Psoas muscle (tissue), 8 donors: ENCODE measurements around the gene LONRF3. TPM values are rescaled to one million over a fixed set of nuclear protein-coding genes. Genes with fewer than 3 reads are reported as not detected.
"Not testable (repeated sequence)": the region's sequence is repeated elsewhere in the genome, so short reads cannot be mapped to it uniquely, and the experiment has no call there.

Source experiments
- ATAC-seq, 4 donors: fragments of 200-7000 bp; cut with Tn5 transposase; one replicate each; pipeline ENCODE4 v1.9.1; 2020; ENCODE audit warnings: moderate library complexity in 3 of 4, mild to moderate bottlenecking in 2 of 4
- DNase-seq, 2 donors: peaks; one replicate each; pipeline ENCODE4 v3.0.0-alpha.2; 2020
- H3K27ac ChIP-seq: fragments of 200-600 bp; one replicate; pipeline ENCODE4 v1.8.0; 2022
- H3K27me3 ChIP-seq, 3 donors: fragments of 200-600 bp in 1 of 3; one replicate each; pipeline versions ENCODE4 v1.6.1 to v1.8.0; 2013 to 2022; ENCODE audit warnings: low read length in 2 of 3, mild to moderate bottlenecking in 2 of 3, moderate library complexity in 1 of 3; ENCODE audit not compliant: insufficient read depth in 3 of 3
- H3K36me3 ChIP-seq, 2 donors: fragments of 200-600 bp in 1 of 2; one replicate each; pipeline versions ENCODE4 v1.6.1 to v1.8.0; 2013 to 2022; ENCODE audit warnings: low read depth in 1 of 2, mild to moderate bottlenecking in 1 of 2, moderate library complexity in 1 of 2; ENCODE audit not compliant: insufficient read depth in 1 of 2
- H3K4me1 ChIP-seq: fragments of 200-600 bp; one replicate; pipeline ENCODE4 v1.8.0; 2022
- H3K4me3 ChIP-seq: fragments of 200-600 bp; one replicate; pipeline ENCODE4 v1.8.0; 2022; ENCODE audit warnings: mild to moderate bottlenecking
- H3K9me3 ChIP-seq: fragments of 200-600 bp; one replicate; pipeline ENCODE4 v1.8.0; 2022
- CTCF ChIP-seq: fragments of 200-600 bp; IDR thresholded peaks from one replicate; pipeline ENCODE4 v1.8.0; 2022; ENCODE audit warnings: antibody characterized with exemption
- WGBS, 3 donors: extraction: QIAGEN DNeasy Blood & Tissue Kit; methylation state at CpG; one replicate each; pipeline versions ENCODE4 v1.1.6 to v1.1.7; 2013; 5-methylcytosine and 5-hydroxymethylcytosine counted together
- intact Hi-C, 2 donors: fragments of 100-400 bp; cut with DNase I; formaldehyde crosslinking; loops; one replicate each; pipeline versions ENCODE4 v1.11.0 to v1.14.2; 2022
- polyA plus RNA-seq, 3 donors: library from polyadenylated mRNA; stranded (reverse); fragments of 200-250 nt; gene quantifications; one replicate each; pipeline ENCODE4 v1.2.3, GENCODE V29; 2013
- total RNA-seq, 4 donors: library from RNA; stranded (reverse); fragmentation: NEBNext Ultra II Directional in 2 of 4; extraction: Animal tissue kit (Norgen Biotek cat#: 25700) in 2 of 4; gene quantifications; one replicate each; pipeline versions ENCODE4 v1.2.1 to v1.2.4, GENCODE V29; 2021 to 2023
- donor health status: healthy with polysubstance abuse.
- donor health status: DM: no; HTN: no; CAD: no; lungs with moderate emphysema.
- donor health status: Bipolar disorder and iron deficiency.
- donor health status: healthy.
- donor health status: DM: yes; HTN: yes; CAD: no.
- donor health status: DM: no; HTN: no; CAD: no.
- donor health status: DM: no; HTN: no; CAD: no.
- donor health status: DM: yes; HTN: yes; CAD: no.

LONRF3 gene
- total and polyA plus RNA-seq, 7 donors, result 8.4 to 55.8 (median 20.2) TPM

GRCh38 chrX:119013164-119013563 lies 38.7 kb downstream of the LONRF3 start:
- ATAC-seq (no peak), DNase-seq (no peak)
- Histone ChIP-seq H3K27me3 (no peaks in the 10 kb centered on the region), H3K9me3 (no peaks in the 10 kb centered on the region), H3K4me1 (no peaks in the 10 kb centered on the region), H3K36me3 (peaks cover 11 to 82% of the 10 kb centered on the region in 2 donors), H3K4me3 (no peak overlapping the region), H3K27ac (no peak overlapping the region)
- intact Hi-C loops, result loop anchor here in 1 of 2 donors (5.0 kb wide), 1 partner anchor 166 kb away; no protein-coding TSS in a partner anchor
- TF ChIP-seq CTCF, result no peak
- WGBS, 3 donors, result 85 to 96% (median 86%) methylated on average over 3 of the region's 3 CpGs

- WGBS, 3 donors, result 61 to 64% (median 62%) methylated on average over 7 of the region's 7 CpGs
- Histone ChIP-seq H3K27me3 (no peaks in the 10 kb centered on the region), H3K4me1 (no peaks in the 10 kb centered on the region), H3K36me3 (peaks cover 3 to 78% of the 10 kb centered on the region in 2 donors), H3K4me3 (no peak overlapping the region), H3K27ac (peak overlapping the region; percentile 17), H3K9me3 (no peaks in the 10 kb centered on the region)
- intact Hi-C loops, result no loop called here
- TF ChIP-seq CTCF, result no peak
- DNase-seq (peak; percentile 72 to 76), ATAC-seq (peak; percentile 68 to 85 (median 84))
Observed at GRCh38 chrX:119015407-119016237, 41.2 kb downstream of the LONRF3 start.

GRCh38 chrX:119017077-119017476 lies 42.7 kb downstream of the LONRF3 start:
- 39 to 71% (median 63%) methylated on average over 1 of the region's 1 CpG for WGBS, 3 donors
- ATAC-seq, result no peak

GRCh38 chrX:119025900-119026299 lies 51.5 kb downstream of the LONRF3 start:
- Histone ChIP-seq H3K27ac (no peak overlapping the region), H3K4me1 (no peaks in the 10 kb centered on the region), H3K27me3 (no peaks in the 10 kb centered on the region), H3K4me3 (no peak overlapping the region), H3K9me3 (no peaks in the 10 kb centered on the region), H3K36me3 (peaks cover 0 to 13% of the 10 kb centered on the region in 2 donors)
- intact Hi-C loops, result no loop called here
- ATAC-seq (no peak), DNase-seq (no peak)
- WGBS, 3 donors, result 94 to 98% (median 95%) methylated on average over 5 of the region's 5 CpGs
- no peak for TF ChIP-seq CTCF

More at GRCh38 chrX:119017077-119017476, 42.7 kb downstream of the LONRF3 start:
- H3K4me1 ChIP-seq, result no peaks in the 10 kb centered on the region
- intact Hi-C loops, result no loop called here
- H3K4me3 ChIP-seq, result no peak overlapping the region
- DNase-seq, result no peak
- H3K27ac ChIP-seq, result no peak overlapping the region
- peaks cover 3 to 78% of the 10 kb centered on the region in 2 donors for H3K36me3 ChIP-seq
- H3K27me3 ChIP-seq, result no peaks in the 10 kb centered on the region
- no peaks in the 10 kb centered on the region for H3K9me3 ChIP-seq
- TF ChIP-seq CTCF, result no peak

- WGBS, 3 donors, result 88 to 96% (median 96%) methylated on average over 2 of the region's 2 CpGs
- H3K27ac ChIP-seq, DNase-seq, ATAC-seq, H3K9me3 ChIP-seq, H3K27me3 ChIP-seq, H3K36me3 ChIP-seq, H3K4me1 ChIP-seq, intact Hi-C loops, H3K4me3 ChIP-seq: not testable (repeated sequence)
Observed at GRCh38 chrX:119026344-119026743, 51.9 kb downstream of the LONRF3 start.

- H3K9me3 ChIP-seq, H3K27ac ChIP-seq, intact Hi-C loops, H3K4me1 ChIP-seq, H3K27me3 ChIP-seq, H3K4me3 ChIP-seq, ATAC-seq, DNase-seq, H3K36me3 ChIP-seq: not testable (repeated sequence)
- 84 to 99% (median 93%) methylated on average over 26 to 28 of the region's 28 CpGs for WGBS, 3 donors
Observed at GRCh38 chrX:119027960-119028732, 53.7 kb downstream of the LONRF3 start.
